GM23248 (cell line): ENCODE measurements around the gene HOXA2. TPM values are rescaled to one million over a fixed set of nuclear protein-coding genes. Genes with fewer than 3 reads are reported as not detected.

Source experiments
- DNase-seq: peaks from one replicate; pipeline ENCODE4 v3.0.0-alpha.2; 2015
- H2AFZ ChIP-seq: fragments of 200-600 bp; sonication (generic); 2 replicates; pipeline ENCODE4 v1.6.1; 2016; ENCODE audit warnings: antibody characterized with exemption
- H3F3A ChIP-seq: fragments of 200-600 bp; sonication (generic); 2 replicates; pipeline ENCODE4 v1.6.1; 2016; ENCODE audit warnings: mild to moderate bottlenecking, antibody characterized with exemption, mixed run types; ENCODE audit not compliant: insufficient read depth
- H3K27ac ChIP-seq: fragments of 200-600 bp; sonication (generic); 2 replicates; pipeline ENCODE4 v1.5.1; 2016; ENCODE audit warnings: mild to moderate bottlenecking
- H3K27me3 ChIP-seq: fragments of 200-600 bp; sonication (generic); replicated peaks from 2 replicates; pipeline ENCODE4 v1.6.1; 2016; ENCODE audit warnings: mild to moderate bottlenecking; ENCODE audit not compliant: insufficient read depth
- H3K36me3 ChIP-seq: fragments of 200-600 bp; sonication (generic); 2 replicates; pipeline ENCODE4 v1.6.1; 2016; ENCODE audit warnings: low read depth, mild to moderate bottlenecking
- H3K4me1 ChIP-seq: fragments of 200-600 bp; sonication (generic); 2 replicates; pipeline ENCODE4 v1.6.1; 2016; ENCODE audit warnings: mild to moderate bottlenecking; ENCODE audit not compliant: insufficient read depth
- H3K4me2 ChIP-seq: fragments of 200-600 bp; sonication (generic); one replicate; pipeline ENCODE4 v1.6.1; 2016; ENCODE audit warnings: mild to moderate bottlenecking; ENCODE audit not compliant: unreplicated experiment
- H3K4me3 ChIP-seq: fragments of 200-600 bp; sonication (generic); 2 replicates; pipeline ENCODE4 v1.5.1; 2016; ENCODE audit warnings: mild to moderate bottlenecking
- H3K79me2 ChIP-seq: fragments of 200-600 bp; sonication (generic); 2 replicates; pipeline ENCODE4 v1.6.1; 2016; ENCODE audit warnings: mild to moderate bottlenecking; ENCODE audit not compliant: insufficient read depth
- H3K9ac ChIP-seq: fragments of 200-600 bp; sonication (generic); 2 replicates; pipeline ENCODE4 v1.6.1; 2016; ENCODE audit warnings: mild to moderate bottlenecking
- H3K9me2 ChIP-seq: fragments of 200-600 bp; sonication (generic); 2 replicates; pipeline ENCODE4 v1.6.1; 2016; ENCODE audit warnings: mixed run types, mild to moderate bottlenecking, moderate library complexity; ENCODE audit not compliant: insufficient read depth
- H3K9me3 ChIP-seq: fragments of 200-600 bp; sonication (generic); one replicate; pipeline ENCODE4 v1.6.1; 2017; ENCODE audit warnings: low read depth
- H4K20me1 ChIP-seq: fragments of 200-600 bp; sonication (generic); 2 replicates; pipeline ENCODE4 v1.6.0; 2016; ENCODE audit not compliant: insufficient read depth
- EZH2 ChIP-seq: fragments of 200-600 bp; sonication (generic); IDR thresholded peaks from 2 replicates; pipeline ENCODE4 v1.6.1; 2018; ENCODE audit warnings: antibody characterized with exemption, mild to moderate bottlenecking; ENCODE audit not compliant: insufficient read depth, poor library complexity, severe bottlenecking
- EZH2phosphoT487 ChIP-seq: fragments of 200-600 bp; sonication (generic); IDR thresholded peaks from 2 replicates; pipeline ENCODE4 v1.6.1; 2018; ENCODE audit warnings: antibody characterized with exemption, moderate library complexity, mild to moderate bottlenecking, low read depth; ENCODE audit not compliant: insufficient read depth
- whole genome bisulfite sequencing, 2 experiments: methylation state at CpG; one replicate each; pipeline ENCODE4 v1.1.6; 2015 to 2017; ENCODE audit warnings: low lambda C conversion rate in 2 of 2, low coverage in 1 of 2; ENCODE audit errors: missing lambda C conversion rate in 2 of 2; 5-methylcytosine and 5-hydroxymethylcytosine counted together
- in situ Hi-C: fragments of 300-500 bp; cut with MboI; formaldehyde crosslinking; loops from 2 replicates; pipeline ENCODE4 v1.15.0; 2020
- polyA plus RNA-seq: library from polyadenylated mRNA; unstranded; fragments of >200 nt; fragmentation: Nextera tagmentation; extraction: Ambion mirVana; gene quantifications from 2 replicates; pipeline ENCODE4 v1.2.1, GENCODE V29; 2016
- total RNA-seq: library from RNA; depleted of rRNA; stranded (reverse); fragments of >200 nt; shearing (Covaris generic); gene quantifications from 2 replicates; pipeline ENCODE4 v1.2.3, GENCODE V29; 2014

HOXA2 gene
- total and polyA plus RNA-seq, 2 experiments from 2014 or later, result not detected

- peaks cover 29% of the 10 kb centered on the region for H3F3A ChIP-seq
- peak overlapping the region; percentile 88 for H2AFZ ChIP-seq
- H4K20me1 ChIP-seq, result no peaks in the 10 kb centered on the region
- in situ Hi-C loops, result loop anchor here (10.0 kb wide), 3 partner anchors 295 to 1285 kb away; no protein-coding TSS in a partner anchor
- peak overlapping the region; percentile 87 for H3K9ac ChIP-seq
- no peaks in the 10 kb centered on the region for H3K9me3 ChIP-seq
- WGBS, 2 experiments, result 42 to 43% methylated on average over 13 of the region's 13 CpGs
- no peaks in the 10 kb centered on the region for H3K9me2 ChIP-seq
- no peak for DNase-seq
- no peaks in the 10 kb centered on the region for H3K27me3 ChIP-seq
- H3K4me1 ChIP-seq, result peaks cover 32% of the 10 kb centered on the region
- H3K4me3 ChIP-seq, result peak overlapping the region; percentile 89
- peaks cover 98% of the 10 kb centered on the region for H3K79me2 ChIP-seq
- H3K36me3 ChIP-seq, result no peaks in the 10 kb centered on the region
- H3K4me2 ChIP-seq, result peak overlapping the region; percentile 98
- no peak for TF ChIP-seq EZH2phosphoT487
- TF ChIP-seq EZH2, result no peak
- H3K27ac ChIP-seq, result peak overlapping the region; percentile 86
These were observed 47.5 kb upstream of the HOXA2 start for GRCh38 chr7:27149842-27150567.

- H4K20me1 ChIP-seq, result no peaks in the 10 kb centered on the region
- peaks cover 29% of the 10 kb centered on the region for H3F3A ChIP-seq
- peaks cover 32% of the 10 kb centered on the region for H3K4me1 ChIP-seq
- H2AFZ ChIP-seq, result peak overlapping the region; percentile 91
- 0 out of 2 replicates have a peak, but pooled peaks have one; percentile 5 for TF ChIP-seq EZH2phosphoT487
- TF ChIP-seq EZH2, result no peak
- 10 to 11% methylated on average over 30 of the region's 30 CpGs for WGBS, 2 experiments
- no peaks in the 10 kb centered on the region for H3K9me2 ChIP-seq
- H3K4me2 ChIP-seq, result peak overlapping the region; percentile 98
- H3K27ac ChIP-seq, result peak overlapping the region; percentile 86
- in situ Hi-C loops, result no loop called here
- peaks cover 95% of the 10 kb centered on the region for H3K79me2 ChIP-seq
- H3K4me3 ChIP-seq, result peak overlapping the region; percentile 89
- no peaks in the 10 kb centered on the region for H3K9me3 ChIP-seq
- no peaks in the 10 kb centered on the region for H3K27me3 ChIP-seq
- DNase-seq, result peak; percentile 75
- peak overlapping the region; percentile 87 for H3K9ac ChIP-seq
- H3K36me3 ChIP-seq, result 0 out of 2 replicates have a peak, but pooled peaks cover 6% of the 10 kb centered on the region
These were observed 46.5 kb upstream of the HOXA2 start for GRCh38 chr7:27148756-27149641.

GRCh38 chr7:27148031-27148755, 45.7 kb upstream of the HOXA2 start:
- peak overlapping the region; percentile 89 for H3K4me3 ChIP-seq
- TF ChIP-seq EZH2phosphoT487 (no peak), EZH2 (no peak)
- peak overlapping the region; percentile 98 for H3K4me2 ChIP-seq
- peaks cover 95% of the 10 kb centered on the region for H3K79me2 ChIP-seq
- H3K27ac ChIP-seq, result peak overlapping the region; percentile 86
- peak; percentile 65 for DNase-seq
- peaks cover 31% of the 10 kb centered on the region for H3K4me1 ChIP-seq
- no peaks in the 10 kb centered on the region for H3K9me2 ChIP-seq
- 0 out of 2 replicates have a peak, but pooled peaks cover 7% of the 10 kb centered on the region for H3K36me3 ChIP-seq
- no peaks in the 10 kb centered on the region for H4K20me1 ChIP-seq
- in situ Hi-C loops, result no loop called here
- H3K9ac ChIP-seq, result peak overlapping the region; percentile 87
- peak overlapping the region; percentile 91 for H2AFZ ChIP-seq
- 9 to 14% methylated on average over 20 to 28 of the region's 28 CpGs for WGBS, 2 experiments
- H3K9me3 ChIP-seq, result no peaks in the 10 kb centered on the region
- H3K27me3 ChIP-seq, result no peaks in the 10 kb centered on the region
- peaks cover 24% of the 10 kb centered on the region for H3F3A ChIP-seq
